ENCODE data around the gene HIPK4. TPM values are rescaled to one million over a fixed set of nuclear protein-coding genes. Genes with fewer than 3 reads are reported as not detected.

HIPK4 gene
- total RNA-seq = under 1 TPM in 2 of 4 donors, not detected in 2; 0.22 to 0.34 TPM

- TF ChIP-seq, protein P1, sequence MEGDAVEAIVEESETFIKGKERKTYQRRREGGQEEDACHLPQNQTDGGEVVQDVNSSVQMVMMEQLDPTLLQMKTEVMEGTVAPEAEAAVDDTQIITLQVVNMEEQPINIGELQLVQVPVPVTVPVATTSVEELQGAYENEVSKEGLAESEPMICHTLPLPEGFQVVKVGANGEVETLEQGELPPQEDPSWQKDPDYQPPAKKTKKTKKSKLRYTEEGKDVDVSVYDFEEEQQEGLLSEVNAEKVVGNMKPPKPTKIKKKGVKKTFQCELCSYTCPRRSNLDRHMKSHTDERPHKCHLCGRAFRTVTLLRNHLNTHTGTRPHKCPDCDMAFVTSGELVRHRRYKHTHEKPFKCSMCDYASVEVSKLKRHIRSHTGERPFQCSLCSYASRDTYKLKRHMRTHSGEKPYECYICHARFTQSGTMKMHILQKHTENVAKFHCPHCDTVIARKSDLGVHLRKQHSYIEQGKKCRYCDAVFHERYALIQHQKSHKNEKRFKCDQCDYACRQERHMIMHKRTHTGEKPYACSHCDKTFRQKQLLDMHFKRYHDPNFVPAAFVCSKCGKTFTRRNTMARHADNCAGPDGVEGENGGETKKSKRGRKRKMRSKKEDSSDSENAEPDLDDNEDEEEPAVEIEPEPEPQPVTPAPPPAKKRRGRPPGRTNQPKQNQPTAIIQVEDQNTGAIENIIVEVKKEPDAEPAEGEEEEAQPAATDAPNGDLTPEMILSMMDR (IDR thresholded peaks at IDR 0.05; ENCODE audit: low read depth) = no peak
Measured at GRCh38 chr19:40390084-40390742, at the start of gene HIPK4. Gene HIPK4 (minus strand): TSS chr19:40390181. CDS start chr19:40389902, 279 bp downstream.

GRCh38 chr19:40438284-40438683 lies 48.3 kb upstream of the HIPK4 start:
- TF ChIP-seq, protein P1 (IDR thresholded peaks at IDR 0.05; ENCODE audit: low read depth) = no peak

- TF ChIP-seq, protein P1 (IDR thresholded peaks at IDR 0.05; ENCODE audit: low read depth) = no peak
Measured at GRCh38 chr19:40433391-40434216, 43.6 kb upstream of the HIPK4 start.

GRCh38 chr19:40431698-40432097 lies 41.7 kb upstream of the HIPK4 start:
- TF ChIP-seq, protein P1 (IDR thresholded peaks at IDR 0.05; ENCODE audit: low read depth) = no peak

- TF ChIP-seq, protein P1 (IDR thresholded peaks at IDR 0.05; ENCODE audit: low read depth) = no peak
Measured at GRCh38 chr19:40425450-40426287, 35.7 kb upstream of the HIPK4 start, which contains the start of gene SERTAD1. Gene SERTAD1 (minus strand): TSS chr19:40425992. CDS start chr19:40423546, 2,446 bp downstream.

DNA sequence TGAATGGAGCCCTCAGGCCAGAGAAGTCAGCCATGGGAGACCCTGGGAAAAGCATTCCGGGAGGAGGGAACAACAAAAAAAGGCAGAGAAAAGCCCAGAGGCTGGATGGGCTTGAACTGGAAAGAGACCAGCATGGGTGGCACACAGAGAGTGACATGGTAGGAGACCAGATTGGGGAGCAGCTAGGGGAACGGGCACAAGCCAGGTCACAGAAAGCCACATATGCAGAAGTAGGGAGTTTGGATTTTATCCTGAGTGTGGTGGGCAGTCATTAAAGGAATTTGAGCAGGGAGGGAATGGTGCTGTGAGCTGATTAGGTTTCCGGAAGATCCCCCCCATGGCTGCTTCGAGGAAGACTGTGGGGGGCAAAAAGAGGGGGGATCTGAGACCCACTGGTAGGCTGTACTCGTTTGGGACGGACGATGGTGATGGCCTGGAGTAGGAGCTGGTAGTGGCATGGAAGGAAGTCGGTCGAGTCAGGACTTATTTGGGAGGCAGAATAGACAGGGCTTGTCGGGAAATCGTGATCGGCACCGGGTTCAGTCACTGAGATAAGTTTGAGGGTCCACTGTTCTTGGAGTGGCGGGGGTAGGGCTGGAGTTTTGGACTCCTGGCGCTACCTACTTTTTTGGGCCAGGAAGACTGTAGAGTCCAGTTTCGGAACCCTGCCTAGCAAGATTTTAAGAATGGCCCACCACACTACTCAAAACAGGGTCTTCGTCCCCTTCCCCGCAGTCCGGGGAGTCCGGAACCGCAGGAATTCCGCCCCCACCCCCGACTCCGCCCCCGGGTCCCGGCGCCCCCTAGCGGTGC lies 34.9 kb upstream of the HIPK4 start:
- TF ChIP-seq, protein P1 (IDR thresholded peaks at IDR 0.05; ENCODE audit: low read depth) = no peak

Measured in subcutaneous adipose tissue (tissue), 4 donors.